Omental fat pad (tissue), 4 donors: ENCODE results near the gene CISH. TPM values are rescaled to one million over a fixed set of nuclear protein-coding genes. Genes with fewer than 3 reads are reported as not detected.

Experiments used
- ATAC-seq: fragments of 150-250 bp; one replicate; pipeline ENCODE4 v1.9.1; 2016; ENCODE audit warnings: mild to moderate bottlenecking, moderate library complexity; ENCODE audit not compliant: low FRiP score
- DNase-seq: peaks from one replicate; pipeline ENCODE4 v3.0.0-alpha.2; 2019; ENCODE audit warnings: low spot score
- total RNA-seq, 4 donors: library from RNA; depleted of rRNA; stranded (reverse); fragments of >200 nt; gene quantifications; one replicate each; pipeline ENCODE4 v1.1.0, GENCODE V29; 2016
- TF ChIP-seq, protein P1 (sequence below), 3 donors: fragments of 450-650 bp; IDR thresholded peaks; one replicate each; pipeline ENCODE4 v1.5.1; 2016 to 2017; ENCODE audit warnings: antibody characterized with exemption in 3 of 3, mild to moderate bottlenecking in 3 of 3, moderate library complexity in 2 of 3

CISH gene
- total RNA-seq, 4 donors from 2014 or later: 10.4 to 27.9 (median 17.9) TPM

DNA sequence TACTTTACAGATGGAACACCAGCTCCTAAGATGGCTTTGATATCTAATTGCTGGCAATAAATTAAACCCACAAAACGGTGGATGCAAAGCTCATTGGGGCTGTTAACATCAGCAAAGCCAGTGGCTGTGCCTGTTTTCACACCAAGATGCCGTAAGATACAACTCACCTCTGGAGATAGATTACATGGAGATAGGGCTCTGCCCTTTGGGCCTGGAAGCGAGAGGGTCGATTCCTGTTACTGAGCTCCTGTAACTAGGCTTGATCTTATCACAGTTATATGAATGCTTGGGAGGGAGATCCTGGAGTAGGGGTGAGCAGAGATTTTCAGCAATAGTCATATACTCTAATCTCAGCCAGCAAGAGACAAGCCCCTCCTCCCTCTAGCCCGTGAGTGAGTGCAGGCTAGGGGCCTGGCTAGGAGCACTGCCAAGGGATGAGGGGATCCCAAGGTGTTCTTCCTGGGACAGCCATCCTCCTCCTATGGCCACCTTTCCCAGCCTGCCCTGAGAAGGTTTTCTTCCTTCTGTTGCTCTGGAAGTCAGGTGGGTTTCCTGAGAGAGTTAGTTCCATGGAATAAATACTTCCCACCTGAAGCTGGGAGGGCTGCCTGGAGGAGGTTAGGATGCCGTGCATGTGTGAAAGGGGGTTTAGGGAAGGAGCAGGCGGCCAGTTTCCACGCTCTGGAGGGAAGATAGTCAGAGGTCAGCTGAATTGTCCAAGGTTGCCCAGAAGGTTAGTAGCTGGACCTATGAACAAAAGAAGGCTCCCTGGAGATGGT lies 45.0 kb upstream of the CISH start:
- ATAC-seq (no peak), DNase-seq (no peak)
- TF ChIP-seq, protein P1, sequence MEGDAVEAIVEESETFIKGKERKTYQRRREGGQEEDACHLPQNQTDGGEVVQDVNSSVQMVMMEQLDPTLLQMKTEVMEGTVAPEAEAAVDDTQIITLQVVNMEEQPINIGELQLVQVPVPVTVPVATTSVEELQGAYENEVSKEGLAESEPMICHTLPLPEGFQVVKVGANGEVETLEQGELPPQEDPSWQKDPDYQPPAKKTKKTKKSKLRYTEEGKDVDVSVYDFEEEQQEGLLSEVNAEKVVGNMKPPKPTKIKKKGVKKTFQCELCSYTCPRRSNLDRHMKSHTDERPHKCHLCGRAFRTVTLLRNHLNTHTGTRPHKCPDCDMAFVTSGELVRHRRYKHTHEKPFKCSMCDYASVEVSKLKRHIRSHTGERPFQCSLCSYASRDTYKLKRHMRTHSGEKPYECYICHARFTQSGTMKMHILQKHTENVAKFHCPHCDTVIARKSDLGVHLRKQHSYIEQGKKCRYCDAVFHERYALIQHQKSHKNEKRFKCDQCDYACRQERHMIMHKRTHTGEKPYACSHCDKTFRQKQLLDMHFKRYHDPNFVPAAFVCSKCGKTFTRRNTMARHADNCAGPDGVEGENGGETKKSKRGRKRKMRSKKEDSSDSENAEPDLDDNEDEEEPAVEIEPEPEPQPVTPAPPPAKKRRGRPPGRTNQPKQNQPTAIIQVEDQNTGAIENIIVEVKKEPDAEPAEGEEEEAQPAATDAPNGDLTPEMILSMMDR (IDR thresholded peaks at IDR 0.05): no peak

DNA sequence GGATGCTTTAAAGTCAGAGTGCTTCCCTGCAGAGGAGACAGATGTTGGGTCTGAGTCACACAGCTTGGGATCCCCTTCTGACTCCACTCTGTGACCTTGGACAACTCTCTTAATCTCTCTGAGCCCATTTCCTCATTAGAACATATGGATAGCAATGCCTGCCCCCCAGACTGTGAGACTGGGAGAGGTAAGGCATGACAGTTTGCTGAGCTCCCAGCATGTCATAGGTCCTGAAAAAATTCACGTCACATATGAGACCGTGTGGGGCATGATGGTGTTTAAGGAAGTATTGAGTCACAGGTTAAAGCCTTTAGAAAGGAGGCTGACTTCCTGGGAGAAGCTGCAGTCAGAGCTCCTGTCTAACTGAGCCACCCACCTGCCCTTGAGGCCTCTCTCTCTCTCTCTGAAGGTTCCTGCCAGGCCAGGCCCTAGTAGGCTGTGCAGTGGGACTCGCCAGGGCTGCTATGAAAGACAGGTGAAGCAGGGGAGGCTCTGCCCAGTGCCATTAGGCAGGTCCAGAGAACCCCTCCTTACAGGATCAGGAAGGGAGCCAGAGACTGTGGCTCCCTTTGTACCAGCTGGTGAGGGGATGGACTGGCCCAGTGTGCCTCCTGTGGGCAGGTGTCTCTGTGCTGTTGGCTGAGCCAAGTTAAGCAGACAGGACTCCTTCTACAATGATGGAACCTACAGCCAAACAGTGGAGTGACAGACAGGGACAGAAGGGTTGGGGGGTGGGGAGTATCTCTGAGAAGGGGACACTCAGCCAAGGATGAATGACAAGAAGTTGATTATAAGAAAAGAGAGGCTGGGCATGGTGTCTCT lies 43.6 kb upstream of the CISH start:
- DNase-seq (no peak), ATAC-seq (no peak)
- TF ChIP-seq, protein P1 (IDR thresholded peaks at IDR 0.05): no peak

DNA sequence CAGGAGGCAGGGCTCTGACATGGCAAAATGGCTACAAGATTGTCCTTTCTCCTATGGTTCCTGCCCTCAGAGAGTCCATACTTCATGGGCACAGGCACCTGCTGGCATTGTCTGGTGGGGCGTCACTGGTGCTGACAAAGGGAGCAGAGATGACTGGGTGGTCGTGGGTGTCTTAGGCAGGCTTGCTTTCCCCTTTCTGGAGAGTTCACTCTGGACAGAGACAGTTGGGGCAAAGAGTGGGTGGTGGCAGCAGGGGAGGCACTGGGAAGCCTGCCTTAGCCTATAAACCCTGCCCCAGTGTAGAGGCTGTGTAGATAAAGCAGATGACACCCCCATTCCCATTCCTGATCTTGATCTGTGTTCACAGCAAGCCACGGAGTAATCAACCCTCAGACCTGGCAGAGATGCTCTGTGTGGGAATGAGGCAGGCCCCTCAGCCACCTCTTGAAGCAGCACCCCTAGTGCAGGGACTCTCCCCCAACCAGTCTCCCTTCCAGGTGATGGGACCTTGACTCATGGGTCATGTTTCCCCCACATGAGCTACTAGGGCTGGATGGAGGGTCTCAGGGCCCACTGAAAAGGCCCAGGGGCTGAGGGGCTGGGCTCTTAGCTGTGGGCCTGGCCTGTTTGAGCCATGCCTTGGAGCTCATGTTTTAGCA lies 42.5 kb upstream of the CISH start:
- DNase-seq (no peak), ATAC-seq (no peak)
- TF ChIP-seq, protein P1 (IDR thresholded peaks at IDR 0.05): no peak

DNA sequence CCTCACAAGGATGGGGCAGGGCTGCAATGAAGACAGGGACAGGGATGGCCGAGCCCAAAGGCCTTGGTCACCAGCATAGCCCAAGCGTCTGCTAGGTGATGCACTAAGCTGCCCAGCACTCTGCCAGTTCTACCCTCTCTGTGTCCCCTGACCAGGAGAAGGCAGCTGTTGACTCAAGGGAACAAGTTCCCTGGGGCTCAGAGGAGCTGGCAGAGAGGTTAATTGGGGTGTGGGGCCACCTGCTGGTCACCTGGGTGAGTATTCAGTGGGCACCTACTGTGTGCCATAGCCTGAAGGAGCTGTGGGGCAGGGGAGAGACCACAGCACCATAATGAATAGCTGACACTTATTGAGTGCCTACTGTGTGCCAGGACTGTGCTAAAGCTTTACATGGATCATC lies 41.1 kb upstream of the CISH start:
- TF ChIP-seq, protein P1 (IDR thresholded peaks at IDR 0.05): no peak

GRCh38 chr3:50651920-50652529 lies 40.5 kb upstream of the CISH start:
- DNase-seq: no peak
- TF ChIP-seq, protein P1 (IDR thresholded peaks at IDR 0.05): no peak
- no peak for ATAC-seq

More for the DNA sequence above, 41.1 kb upstream of the CISH start:
- DNase-seq: no peak
- ATAC-seq: no peak

DNA sequence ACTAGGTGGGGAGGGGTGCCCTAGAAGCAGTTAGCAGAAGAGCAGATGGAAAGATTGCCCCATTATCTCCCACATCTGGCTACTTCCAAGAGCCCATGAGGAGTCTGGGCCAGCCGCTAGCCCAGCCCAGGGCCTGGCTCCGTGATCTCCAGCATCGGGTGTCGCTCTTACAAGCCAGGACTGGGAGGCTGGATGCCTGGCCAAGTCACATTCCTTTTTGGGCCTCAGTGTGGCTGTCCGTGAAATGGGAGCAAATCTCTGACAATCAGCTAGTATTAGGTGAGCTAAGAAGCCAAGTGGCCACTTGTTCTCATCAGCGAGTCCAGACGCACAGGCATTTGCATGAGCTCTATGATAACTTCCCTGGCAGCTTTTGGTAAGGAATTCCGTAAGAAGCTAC lies 39.9 kb upstream of the CISH start:
- ATAC-seq: no peak
- TF ChIP-seq, protein P1 (IDR thresholded peaks at IDR 0.05): no peak
- DNase-seq: no peak
